ENCODE measurements around the gene LAT.

DNA sequence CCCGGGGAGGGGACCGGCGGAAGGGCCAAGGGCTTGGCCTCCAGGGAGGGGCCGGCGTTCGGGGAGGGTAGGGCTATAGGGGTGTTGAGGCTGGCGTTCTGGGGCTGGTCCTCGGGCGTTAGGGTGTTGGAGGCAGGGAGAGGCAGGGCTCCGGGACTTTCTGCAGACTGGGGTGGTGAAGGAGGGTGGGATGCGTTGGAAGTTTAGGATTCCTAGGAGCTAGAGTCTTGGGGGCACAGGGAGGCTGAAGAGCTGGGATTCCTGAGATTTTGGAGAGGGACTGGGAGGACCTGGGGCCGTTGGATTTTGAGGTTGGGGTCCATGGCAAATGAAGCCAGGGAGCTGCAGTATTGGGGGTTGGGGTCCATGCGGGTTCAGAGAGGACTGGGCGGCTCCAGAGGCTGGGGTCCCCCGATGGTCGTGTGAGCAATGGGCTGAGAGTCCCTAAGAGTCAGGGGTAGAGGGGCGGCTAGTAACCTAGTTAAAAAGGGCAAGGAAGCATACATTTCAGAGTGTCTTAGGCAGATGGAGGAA lies 33.4 kb upstream of the LAT start:
- TF ChIP-seq, protein P1, sequence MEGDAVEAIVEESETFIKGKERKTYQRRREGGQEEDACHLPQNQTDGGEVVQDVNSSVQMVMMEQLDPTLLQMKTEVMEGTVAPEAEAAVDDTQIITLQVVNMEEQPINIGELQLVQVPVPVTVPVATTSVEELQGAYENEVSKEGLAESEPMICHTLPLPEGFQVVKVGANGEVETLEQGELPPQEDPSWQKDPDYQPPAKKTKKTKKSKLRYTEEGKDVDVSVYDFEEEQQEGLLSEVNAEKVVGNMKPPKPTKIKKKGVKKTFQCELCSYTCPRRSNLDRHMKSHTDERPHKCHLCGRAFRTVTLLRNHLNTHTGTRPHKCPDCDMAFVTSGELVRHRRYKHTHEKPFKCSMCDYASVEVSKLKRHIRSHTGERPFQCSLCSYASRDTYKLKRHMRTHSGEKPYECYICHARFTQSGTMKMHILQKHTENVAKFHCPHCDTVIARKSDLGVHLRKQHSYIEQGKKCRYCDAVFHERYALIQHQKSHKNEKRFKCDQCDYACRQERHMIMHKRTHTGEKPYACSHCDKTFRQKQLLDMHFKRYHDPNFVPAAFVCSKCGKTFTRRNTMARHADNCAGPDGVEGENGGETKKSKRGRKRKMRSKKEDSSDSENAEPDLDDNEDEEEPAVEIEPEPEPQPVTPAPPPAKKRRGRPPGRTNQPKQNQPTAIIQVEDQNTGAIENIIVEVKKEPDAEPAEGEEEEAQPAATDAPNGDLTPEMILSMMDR (IDR thresholded peaks at IDR 0.05) = no peak
- TF ChIP-seq POLR2A (IDR thresholded peaks at IDR 0.05) = no peak

Data from lower leg skin (tissue), 3 donors.